GM18517 (cell line): ENCODE results near the gene ETDC.

Experiments used
- ATAC-seq: cut with Tn5 transposase; IDR thresholded peaks from one replicate; pipeline ENCODE4 v1.9.1; 2021; ENCODE audit warnings: mild to moderate bottlenecking, moderate library complexity; ENCODE audit not compliant: unreplicated experiment

The ETDC gene

DNA sequence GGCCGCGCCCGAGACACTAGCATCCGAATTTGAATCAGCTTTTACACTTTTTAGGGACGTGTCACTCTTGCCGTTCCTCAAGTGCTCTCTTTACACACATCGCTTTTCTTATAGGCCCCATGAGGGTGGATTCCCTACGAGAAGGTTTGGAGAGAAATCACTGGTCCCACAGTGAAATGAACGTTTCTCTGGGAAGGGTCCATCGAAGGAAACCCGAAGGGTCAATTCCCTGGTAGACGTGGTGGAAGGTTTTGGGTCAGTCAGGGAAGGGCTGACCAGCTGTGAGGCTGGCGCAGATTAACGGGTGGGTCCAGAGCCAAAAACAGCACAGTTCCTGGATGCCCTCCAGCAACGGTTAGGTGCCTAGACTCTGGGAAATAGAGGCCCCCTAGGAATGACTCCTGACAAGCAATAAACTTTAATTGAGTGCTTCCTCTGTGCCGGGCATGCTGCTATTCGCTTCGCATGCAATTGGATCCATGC lies 35.9 kb downstream of the ETDC start:
- no peak for ATAC-seq

DNA sequence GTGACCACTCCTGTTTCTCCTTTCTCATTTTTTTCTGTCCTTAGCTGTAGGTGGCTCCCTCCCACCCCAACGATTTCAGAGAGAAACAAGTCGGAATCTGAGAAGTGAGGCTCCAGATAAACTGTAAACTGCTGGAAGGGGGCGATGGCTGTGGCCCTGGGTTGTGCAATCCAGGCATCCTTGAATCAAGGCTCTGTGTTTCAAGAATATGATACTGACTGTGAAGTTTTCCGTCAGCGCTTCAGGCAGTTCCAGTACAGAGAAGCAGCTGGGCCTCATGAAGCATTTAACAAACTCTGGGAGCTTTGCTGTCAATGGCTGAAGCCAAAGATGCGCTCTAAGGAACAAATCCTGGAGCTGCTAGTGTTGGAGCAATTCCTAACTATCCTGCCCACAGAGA lies 37.7 kb downstream of the ETDC start:
- no peak for ATAC-seq

GRCh38 chrX:135347381-135348016 lies 38.2 kb downstream of the ETDC start:
- no peak for ATAC-seq

- ATAC-seq: no peak
Observed at GRCh38 chrX:135354288-135354687, 45.0 kb downstream of the ETDC start.
